ENCODE results near the gene NUP210L.

DNA sequence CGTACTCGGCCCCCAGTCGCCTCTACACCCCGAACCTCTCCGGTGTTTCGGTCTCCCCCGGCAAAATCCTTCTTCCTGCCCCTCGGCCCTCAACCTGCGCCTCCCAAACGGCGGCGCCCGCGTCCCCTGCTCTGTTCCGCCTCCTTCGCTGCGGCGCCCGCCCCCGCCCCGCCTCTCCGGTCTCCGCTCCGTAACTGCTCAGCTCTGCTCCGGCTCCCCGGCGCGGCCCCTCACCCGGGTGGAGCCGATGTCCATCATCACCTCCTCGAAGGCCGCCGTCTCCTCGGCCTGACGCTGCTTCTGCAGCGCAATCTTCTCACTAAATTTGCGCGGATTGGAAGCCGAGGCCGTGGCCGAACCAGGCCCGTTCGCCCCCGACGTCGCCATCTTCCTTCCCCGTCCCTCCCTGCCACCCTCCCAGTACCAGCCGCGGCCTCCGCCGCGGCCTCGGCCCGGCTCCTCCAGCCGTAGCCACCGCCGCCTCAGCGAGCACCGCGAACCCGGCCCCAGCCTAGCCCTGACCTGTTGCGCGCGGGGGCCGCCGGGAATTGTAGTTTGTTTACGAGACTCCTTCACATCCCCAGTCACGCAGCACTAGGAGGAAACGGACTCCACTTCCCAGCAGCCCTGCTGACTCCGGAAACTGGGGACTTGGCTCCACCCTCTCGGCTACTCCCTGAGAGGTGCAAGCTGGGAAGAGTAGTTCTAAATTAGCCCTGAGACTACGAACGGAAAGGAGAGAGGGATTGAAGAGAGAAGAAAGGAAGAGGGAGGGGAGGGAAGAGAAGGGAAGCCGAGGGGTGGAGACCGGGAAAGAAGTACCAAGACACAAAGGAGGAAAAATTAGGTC is 196.5 kb downstream of the NUP210L start, which contains the start of gene CRTC2:
- peak; percentile 78 for TF ChIP-seq POLR2A (IDR thresholded peaks at IDR 0.05; ENCODE audit: low read length)
- TF ChIP-seq GATA1 (IDR thresholded peaks at IDR 0.05; ENCODE audit: low read depth, low read length) = no peak
